CD1c-positive myeloid dendritic cell (primary cell): Measurements from ENCODE around the gene NETO1.

Experiments
- DNase-seq: peaks from one replicate; pipeline ENCODE4 v3.0.0-alpha.2; 2016; ENCODE audit errors: extremely low spot score

Gene NETO1

DNA sequence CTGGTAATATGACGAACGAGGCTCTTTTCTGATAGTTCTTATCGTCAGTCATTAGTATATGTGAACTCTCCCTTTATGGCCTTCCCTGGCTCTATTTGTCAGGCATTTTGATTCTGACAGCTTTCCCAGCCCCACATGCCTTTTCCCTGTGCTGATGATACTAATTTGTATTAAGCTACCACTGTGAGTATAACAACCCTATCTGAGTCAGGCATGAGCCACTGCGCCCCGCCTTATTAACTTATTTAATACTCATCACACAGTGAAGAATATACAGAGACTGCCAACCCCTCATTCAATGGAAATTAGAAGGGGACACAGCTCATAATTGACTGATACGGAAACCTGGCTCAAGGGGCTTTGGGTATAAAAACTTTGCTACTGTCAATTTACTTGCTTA is 140.0 kb downstream of the NETO1 start:
- DNase-seq = no peak

DNA sequence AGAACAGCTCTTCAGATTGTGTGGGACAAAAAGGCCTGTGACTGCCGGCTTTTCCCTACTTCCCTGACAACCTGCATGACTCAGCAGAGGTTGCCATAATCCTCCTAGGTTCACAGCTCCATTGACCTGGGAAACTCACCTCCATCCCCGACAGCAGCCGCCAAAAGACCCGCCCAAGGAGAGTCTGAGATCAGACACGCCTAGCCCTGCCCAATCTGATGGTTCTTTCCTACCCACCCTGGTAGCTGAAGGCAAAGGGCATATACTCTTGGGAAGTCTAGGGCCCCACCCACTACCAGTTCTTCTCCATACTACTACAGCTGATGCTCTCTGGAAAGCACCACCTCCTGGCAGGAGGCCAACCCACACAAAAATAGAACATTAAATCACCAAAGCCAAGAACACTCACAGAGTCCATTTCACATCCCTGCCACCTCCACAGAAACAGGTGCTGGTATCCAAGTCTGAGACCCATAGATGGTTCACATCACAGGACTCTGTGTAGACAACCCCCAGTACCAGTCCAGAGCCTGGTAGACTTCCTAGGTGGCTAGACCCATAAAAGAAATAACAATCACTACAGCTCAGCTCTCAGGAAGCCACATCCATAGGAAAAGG is 140.6 kb downstream of the NETO1 start:
- DNase-seq = no peak

DNA sequence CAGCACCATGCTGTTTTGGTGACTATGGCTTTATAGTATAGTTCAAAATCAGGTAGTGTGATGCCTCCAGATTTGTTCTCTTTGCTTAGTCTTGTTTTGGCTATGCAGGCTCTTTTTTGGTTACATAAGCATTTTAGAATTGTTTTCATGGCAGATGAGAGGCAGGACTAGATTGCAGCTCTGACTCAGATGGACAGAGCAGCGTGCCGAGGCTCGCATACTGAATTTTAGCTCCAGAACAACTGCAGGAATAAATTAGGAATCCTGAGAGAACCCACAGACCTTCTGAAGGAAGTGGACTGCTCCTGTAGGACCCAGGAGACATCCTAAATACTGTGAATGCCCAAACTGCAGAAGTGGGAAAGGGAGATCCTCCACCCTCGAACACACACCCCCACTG is 141.6 kb downstream of the NETO1 start:
- DNase-seq = no peak

DNA sequence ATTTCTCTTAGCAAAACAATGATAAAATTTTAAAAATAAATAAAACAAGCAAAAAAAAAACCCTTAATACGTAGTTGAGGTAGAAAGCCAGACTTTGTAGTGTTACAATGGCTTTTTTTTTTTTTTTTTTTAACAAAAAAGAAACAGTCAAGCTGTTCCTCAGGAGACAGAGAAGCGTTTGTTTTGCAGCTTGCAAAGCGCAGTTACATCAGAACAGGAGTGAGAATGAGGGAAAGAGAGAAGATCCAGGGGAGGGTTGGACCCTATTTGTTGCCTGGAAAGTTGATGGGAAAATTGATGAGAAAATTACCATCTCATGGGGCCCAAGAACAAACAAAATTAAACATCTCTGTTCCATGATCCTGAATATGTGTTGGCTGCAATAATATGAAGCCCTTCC is 146.5 kb downstream of the NETO1 start:
- DNase-seq = no peak

DNA sequence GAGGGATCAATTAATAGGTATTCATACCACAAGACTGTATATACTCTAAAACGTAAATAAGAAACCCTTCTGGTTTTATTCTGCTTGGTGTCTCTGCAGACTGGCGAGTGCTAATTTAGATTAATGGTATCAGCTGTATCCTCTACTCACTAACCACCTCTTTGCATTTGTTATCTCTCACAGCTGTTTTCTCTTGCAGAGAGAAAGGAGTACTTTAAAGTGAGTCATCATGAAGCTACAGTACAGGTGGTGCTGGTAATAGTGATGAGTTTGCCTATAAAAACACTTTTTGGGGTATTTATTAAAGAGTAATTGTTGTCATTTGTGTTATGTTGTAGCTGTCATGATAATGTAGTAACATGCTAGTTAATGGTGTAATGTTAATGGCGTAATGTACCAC is 147.7 kb downstream of the NETO1 start:
- DNase-seq = no peak

DNA sequence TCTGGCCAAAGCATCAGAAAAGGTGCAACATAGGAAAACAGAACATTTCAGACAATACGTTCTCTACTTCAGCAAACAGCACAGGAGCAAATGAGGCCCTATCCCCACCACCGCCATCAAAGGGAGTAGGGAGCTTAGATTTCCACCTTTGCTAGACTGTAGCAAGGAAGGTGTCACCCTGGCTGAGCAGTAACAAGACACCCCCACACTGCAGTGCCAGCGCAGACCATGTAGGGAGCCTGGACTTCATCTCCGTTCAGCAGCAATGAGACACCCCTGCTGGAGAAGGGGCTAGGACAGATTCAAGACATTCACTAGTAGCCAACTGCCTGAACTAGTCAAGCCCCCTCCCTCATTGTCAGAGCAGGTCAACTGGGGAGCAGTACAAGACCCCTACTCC is 163.6 kb downstream of the NETO1 start:
- DNase-seq = no peak

DNA sequence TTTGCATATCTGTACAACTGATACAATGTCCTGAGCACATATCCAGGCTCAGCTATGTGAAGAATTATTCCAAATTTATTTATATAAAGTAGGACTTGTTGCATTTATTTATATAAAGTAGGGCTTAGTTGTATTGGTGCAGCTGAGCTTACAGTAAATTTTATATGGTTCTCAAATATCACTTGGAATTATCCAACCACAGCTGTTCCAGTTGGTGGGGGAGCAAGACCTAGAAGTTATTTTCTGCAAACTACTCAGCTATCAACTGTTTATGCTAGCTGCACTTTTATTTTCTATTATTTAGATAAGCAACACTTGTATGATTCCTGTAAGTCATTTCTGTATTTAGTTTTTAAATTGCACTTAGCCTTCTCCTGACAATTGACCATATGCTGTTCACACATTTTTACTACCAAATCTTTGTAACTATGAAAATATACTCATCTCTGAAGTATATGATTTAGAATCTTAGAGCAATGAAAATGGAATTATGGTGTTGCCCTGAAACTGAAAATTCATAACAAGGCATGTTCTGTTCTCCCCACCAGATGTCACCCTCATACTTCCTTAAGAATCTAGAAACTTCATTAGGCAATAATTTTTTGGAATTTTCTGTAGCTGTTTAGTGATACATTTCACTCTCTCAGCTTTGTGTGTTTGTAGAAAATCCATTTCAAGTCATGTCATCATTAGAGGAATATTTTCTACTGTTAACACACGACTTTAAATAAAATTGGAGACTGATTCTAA is 166.7 kb downstream of the NETO1 start:
- DNase-seq = no peak

DNA sequence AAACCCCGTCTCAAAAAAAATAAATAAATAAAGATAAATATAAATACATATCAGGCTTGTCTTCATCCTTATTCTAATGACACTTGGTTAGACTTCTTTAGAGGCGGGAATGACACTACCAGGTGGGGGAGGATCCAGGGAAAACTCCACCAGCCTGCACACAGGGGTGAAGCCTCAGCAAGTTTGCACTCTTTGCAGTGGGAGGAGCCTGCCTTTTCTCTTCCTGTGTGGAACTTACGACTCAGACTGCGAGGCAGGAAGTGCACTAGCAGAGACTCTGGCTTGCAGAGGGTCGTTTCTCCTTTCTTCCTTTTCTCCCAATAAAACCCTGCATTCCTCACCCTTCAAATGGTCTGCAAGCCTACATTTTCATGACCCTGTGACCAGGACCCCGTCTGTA is 170.1 kb downstream of the NETO1 start:
- DNase-seq = no peak

DNA sequence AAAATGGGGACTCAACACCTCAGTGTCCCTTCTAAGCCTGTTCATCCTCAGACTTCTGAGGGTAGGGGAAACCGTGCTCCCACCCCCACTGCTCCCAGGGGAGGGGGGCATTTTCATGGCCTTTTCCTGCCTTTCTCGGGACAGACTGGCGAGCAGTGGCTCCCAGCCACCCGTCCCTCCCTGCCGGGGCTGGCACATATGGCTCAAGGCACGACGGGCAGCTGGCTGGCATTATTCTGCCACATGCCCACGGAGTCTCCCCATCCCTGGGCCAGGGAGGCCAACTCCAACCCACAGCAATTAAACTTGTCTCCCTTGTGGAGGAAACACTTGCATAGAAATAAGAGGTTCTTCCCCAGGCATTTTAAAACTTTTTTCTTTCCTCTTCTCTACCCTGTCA is 175.2 kb downstream of the NETO1 start:
- no peak for DNase-seq
